Measurements from ENCODE around the gene DPYD. TPM values are rescaled to one million over a fixed set of nuclear protein-coding genes. Genes with fewer than 3 reads are reported as not detected.
A peak's percentile ranks its signal among the peaks of the same experiment; 100 is the strongest.

Gene DPYD
- total RNA-seq, 1 experiment from 2014 or later = 24.5 TPM

DNA sequence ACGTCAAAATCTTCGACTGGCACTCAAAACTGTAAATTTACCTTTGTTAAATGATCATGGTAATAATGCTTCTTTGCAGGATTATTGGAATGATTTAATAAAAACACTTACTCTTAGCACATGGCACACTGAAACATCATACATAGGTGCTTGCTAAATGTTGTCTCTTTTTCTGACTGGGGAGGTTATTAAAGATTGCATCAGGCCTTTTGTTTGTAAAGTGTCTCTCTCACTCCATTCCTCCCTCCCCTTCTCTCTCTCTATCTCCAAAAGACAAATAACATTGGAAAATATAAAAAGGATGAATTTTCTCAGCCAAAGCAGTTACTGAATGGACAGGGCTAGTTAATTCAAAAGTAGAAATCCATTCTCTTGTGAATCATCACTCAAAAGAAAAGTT is 404.2 kb downstream of the DPYD start:
- H3K4me3 ChIP-seq = no peak overlapping the region
- no peaks in the 10 kb centered on the region for H3K27me3 ChIP-seq
- no peaks in the 10 kb centered on the region; the same call in 1 of the 2 replicates for H3K36me3 ChIP-seq
- DNase-seq = no peak
- no peaks in the 10 kb centered on the region for H3K9me3 ChIP-seq

DNA sequence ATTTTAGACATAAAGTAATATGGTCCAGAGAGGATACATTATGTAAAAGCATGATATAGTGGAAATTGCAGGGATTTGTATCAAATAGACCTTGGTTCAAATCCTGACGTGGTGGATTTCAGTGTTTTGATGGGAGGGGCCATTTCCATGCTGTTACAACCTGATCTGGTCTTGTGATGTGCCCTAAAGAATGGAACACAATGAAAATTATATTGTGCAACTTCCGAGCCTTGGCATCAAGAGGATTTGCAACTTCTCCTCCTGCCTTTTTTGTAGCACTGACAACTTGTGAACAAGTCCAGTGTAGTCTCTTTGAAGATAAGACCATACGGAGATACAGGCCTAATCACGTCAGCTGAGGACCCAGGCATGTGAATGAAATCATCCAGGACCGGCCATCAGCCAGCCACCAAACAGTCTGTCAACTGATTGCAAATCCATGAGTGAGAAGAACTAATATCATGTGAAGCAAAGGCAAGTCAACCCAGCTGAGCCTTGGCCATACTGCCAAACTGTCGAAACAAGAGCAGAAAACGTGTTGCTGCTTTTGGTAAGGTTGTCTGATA is 412.1 kb downstream of the DPYD start:
- Histone ChIP-seq H3K9me3 (no peaks in the 10 kb centered on the region; the same call in 1 of the 2 replicates), H3K36me3 (no peaks in the 10 kb centered on the region), H3K27me3 (no peaks in the 10 kb centered on the region), H3K4me3 (no peak overlapping the region)
- no peak for DNase-seq

DNA sequence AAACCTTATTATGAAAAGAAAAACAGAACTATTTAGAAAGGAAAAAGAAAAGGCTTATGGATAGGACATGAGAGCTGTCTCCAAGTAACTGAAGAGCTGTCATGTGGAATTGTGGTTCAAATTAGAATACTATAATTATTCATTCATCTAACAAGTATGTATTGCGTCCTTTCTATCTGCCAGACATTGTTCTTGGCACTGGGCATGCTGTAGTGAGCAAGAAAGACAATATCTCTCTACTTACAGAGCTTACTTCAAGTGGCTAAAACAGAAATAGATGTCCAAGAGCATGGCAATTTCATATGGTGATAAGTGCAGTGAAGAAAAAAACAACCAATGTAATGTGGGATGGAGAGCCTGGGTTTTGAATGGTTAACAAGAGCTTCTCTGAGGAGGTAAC is 413.0 kb downstream of the DPYD start:
- no peak overlapping the region for H3K4me3 ChIP-seq
- H3K27me3 ChIP-seq = no peaks in the 10 kb centered on the region
- no peak for DNase-seq
- no peaks in the 10 kb centered on the region for H3K36me3 ChIP-seq
- H3K9me3 ChIP-seq = no peaks in the 10 kb centered on the region; the same call in 1 of the 2 replicates

DNA sequence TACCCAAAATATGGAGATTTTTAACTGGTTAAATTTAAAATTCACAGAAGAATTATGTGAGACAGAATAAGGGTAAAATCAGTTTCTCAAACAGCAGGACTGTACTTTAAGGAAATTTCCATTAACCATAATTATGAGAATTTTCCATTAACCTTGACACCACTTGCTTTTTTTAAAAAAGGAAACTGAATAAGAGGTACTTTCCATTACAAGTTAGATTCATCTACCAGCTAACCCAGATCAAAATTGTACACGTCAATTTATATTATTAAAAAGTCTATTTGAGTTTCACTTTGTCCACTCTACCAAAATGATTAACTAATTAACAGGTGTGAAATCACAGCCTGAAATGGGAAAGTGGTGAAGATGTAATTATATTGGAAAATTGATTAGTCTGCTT is 414.5 kb downstream of the DPYD start:
- no peak for DNase-seq
- H3K36me3 ChIP-seq = no peaks in the 10 kb centered on the region
- no peaks in the 10 kb centered on the region; the same call in 1 of the 2 replicates for H3K9me3 ChIP-seq
- H3K27me3 ChIP-seq = no peaks in the 10 kb centered on the region
- H3K4me3 ChIP-seq = no peak overlapping the region

DNA sequence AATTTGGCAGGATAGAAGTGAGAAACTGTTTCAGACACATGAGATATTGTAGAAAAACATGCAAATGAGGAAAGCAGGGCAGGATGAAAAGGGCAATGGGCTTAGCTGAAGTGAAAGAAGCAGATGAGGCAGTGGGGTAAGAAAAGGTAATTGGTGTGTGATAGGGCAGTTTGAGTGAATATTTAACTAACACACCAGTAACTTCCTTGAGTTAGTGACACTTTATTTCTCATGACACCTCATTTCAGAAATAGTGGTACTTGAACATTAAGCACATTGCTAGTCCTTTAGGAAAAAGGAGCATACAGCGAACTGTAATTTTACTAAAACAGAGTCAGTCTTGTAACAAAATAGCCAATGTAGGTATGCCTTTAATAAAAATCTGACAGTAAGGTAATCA is 415.0 kb downstream of the DPYD start:
- no peak for DNase-seq
- Histone ChIP-seq H3K4me3 (no peak overlapping the region), H3K27me3 (no peaks in the 10 kb centered on the region), H3K36me3 (no peaks in the 10 kb centered on the region), H3K9me3 (no peaks in the 10 kb centered on the region; the same call in 1 of the 2 replicates)

DNA sequence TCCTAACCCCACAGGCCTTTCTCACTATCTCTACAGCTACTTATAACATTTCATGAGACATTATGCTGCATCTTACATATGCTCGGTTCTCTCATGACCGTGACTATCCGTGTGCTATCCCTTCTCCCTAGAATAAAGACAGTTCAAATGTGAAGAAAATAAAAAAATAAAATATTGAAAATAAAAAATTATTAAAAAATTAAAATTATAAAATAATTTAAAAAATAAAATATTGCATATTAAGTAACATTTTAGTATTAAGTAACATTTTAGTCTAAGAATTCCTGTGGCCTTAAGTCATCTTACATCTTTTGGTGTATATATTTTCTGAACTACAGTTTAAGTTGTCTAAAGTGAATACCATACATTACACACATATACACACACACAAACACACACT is 415.5 kb downstream of the DPYD start:
- DNase-seq = no peak
- H3K4me3 ChIP-seq = no peak overlapping the region

DNA sequence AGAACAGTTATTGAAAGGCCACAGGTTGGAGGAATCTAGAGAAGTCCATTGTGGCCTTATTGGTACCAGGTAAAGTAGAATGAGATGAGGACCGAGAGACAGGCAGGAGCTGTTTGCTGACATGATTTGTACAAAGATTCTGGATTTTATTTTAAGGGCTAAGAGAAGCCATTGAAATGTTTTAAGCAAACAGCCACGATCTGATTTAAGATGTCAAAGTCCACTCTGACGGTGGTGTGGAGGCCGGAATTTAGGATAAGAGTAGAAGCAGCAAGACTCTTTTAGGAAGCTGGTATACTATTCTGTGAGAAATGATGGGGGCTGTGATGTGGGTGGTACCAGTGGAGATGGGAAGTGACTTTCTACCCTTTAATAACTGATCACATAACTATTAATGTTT is 418.5 kb downstream of the DPYD start:
- no peaks in the 10 kb centered on the region for H3K36me3 ChIP-seq
- H3K4me3 ChIP-seq = no peak overlapping the region
- no peaks in the 10 kb centered on the region for H3K9me3 ChIP-seq
- H3K27me3 ChIP-seq = no peaks in the 10 kb centered on the region
- no peak for DNase-seq

More for the DNA sequence above, 415.5 kb downstream of the DPYD start:
- Histone ChIP-seq H3K36me3 (no peaks in the 10 kb centered on the region), H3K27me3 (no peaks in the 10 kb centered on the region), H3K9me3 (no peaks in the 10 kb centered on the region)

DNA sequence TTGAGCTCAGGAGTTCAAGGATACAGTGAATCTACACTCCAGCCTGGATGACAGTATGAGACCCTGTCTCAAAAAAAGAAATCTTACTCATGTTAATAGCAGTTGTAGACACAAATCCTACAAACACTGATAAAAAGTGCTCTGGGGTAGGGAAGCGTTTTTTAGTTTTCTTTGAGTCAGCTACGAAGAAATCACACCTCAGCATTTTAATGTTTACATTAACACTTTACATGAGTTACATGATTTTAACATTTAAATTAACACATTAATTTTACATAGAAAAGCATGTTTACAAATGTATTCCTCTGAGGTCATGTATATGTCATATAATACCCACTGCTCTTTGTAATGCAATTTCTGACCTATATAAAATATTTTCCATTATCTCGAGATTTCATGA is 419.2 kb downstream of the DPYD start:
- no peaks in the 10 kb centered on the region for H3K9me3 ChIP-seq
- no peak overlapping the region for H3K4me3 ChIP-seq
- no peaks in the 10 kb centered on the region for H3K36me3 ChIP-seq
- no peaks in the 10 kb centered on the region for H3K27me3 ChIP-seq
- no peak for DNase-seq

DNA sequence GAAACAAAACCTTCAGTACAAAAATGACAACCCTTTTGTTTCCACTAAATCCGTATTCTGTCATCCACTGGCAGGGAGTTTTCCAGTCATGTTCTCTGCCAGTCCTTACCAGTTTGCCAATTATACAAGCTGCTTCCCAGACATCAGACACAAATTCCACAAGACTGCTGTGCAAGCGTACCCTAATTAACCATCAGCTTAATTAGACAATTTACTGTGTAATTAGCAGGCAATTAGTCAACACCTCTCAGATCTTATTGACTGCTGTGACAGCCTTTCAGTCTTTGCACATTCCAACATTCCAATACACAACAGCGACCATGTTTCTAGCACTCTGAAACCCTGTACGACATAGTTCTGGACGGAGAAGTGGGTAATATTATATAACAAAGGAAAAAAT is 420.1 kb downstream of the DPYD start:
- Histone ChIP-seq H3K4me3 (no peak overlapping the region), H3K36me3 (no peaks in the 10 kb centered on the region), H3K27me3 (no peaks in the 10 kb centered on the region), H3K9me3 (no peaks in the 10 kb centered on the region)
- DNase-seq = no peak

DNA sequence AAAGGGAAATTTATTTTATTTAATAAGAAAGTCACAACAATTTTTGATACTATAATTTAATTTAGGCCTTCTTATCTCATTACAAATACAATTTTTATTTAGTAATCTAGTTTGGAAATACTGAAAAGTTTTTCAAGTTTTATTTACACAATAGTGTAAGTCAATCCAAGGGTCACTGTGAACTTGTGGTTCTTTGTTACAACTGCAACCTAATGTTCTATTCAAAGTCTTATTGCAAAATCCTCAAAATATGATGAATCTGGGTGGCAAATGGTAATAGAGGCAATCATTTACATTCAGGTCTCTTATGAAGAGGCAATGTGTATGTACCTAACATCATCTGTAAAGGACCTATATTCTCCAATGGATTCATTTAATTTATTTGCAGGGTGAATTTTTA is 421.2 kb downstream of the DPYD start:
- Histone ChIP-seq H3K4me3 (no peak overlapping the region), H3K9me3 (no peaks in the 10 kb centered on the region), H3K27me3 (no peaks in the 10 kb centered on the region), H3K36me3 (no peaks in the 10 kb centered on the region)
- no peak for DNase-seq

DNA sequence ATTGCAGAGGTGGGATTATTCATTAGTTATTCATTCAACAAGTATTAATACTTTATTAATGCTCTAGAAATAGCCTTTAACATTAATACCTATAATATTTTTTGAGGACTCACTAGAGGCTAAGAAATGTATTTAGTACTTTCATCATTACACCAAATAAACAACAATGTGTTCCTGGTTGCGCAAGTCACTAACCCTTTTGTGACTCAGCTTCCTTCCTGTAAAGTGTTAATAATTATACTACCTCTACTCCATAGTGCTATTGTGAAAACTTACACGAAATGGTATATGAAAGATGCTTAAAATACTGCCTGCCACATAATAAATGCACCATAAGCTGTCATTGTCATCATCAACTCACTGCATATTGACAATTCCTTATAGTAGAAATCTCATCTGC is 431.0 kb downstream of the DPYD start:
- H3K27me3 ChIP-seq = no peaks in the 10 kb centered on the region
- H3K36me3 ChIP-seq = no peaks in the 10 kb centered on the region
- DNase-seq = peak; percentile 13
- H3K4me3 ChIP-seq = no peak overlapping the region
- no peaks in the 10 kb centered on the region for H3K9me3 ChIP-seq

DNA sequence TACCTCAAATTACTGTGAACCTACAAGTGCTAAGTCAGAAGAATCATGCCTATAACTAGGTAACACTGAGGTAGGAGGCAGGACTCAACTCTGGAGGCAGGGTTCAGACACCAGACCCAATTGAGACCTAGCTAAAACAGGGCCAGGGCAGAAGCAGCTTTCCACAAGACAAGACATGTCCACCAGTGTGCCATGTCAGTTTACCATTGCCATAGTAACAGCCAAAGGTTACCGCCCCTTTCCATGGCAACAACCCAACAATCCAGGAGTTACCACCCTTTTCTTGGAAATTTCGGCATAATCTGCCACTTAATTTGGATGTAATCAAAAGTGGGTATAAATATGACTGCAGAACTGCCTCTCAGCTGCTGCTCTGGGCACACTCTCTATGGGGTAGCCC is 432.3 kb downstream of the DPYD start:
- Histone ChIP-seq H3K4me3 (no peak overlapping the region), H3K9me3 (no peaks in the 10 kb centered on the region), H3K27me3 (no peaks in the 10 kb centered on the region), H3K36me3 (no peaks in the 10 kb centered on the region)
- no peak for DNase-seq

DNA sequence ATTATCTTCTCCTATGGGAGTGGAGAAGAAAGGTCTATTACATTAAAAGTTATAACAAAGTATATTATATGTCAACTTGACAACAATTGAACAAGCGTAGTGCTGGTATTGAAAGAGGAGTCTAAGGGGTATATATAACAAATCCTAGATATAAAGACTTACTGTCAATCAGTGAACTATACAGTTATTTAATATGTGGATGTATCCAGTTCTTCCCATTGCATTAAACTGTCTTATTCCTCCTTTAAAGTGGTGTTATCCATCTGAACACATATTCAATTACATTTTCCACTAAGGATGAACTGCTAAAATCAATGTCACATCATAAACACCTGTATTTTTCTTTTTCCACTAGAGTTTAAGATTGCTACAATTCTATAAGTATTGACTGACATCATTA is 438.8 kb downstream of the DPYD start:
- H3K36me3 ChIP-seq = no peaks in the 10 kb centered on the region; the same call in 1 of the 2 replicates

DNA sequence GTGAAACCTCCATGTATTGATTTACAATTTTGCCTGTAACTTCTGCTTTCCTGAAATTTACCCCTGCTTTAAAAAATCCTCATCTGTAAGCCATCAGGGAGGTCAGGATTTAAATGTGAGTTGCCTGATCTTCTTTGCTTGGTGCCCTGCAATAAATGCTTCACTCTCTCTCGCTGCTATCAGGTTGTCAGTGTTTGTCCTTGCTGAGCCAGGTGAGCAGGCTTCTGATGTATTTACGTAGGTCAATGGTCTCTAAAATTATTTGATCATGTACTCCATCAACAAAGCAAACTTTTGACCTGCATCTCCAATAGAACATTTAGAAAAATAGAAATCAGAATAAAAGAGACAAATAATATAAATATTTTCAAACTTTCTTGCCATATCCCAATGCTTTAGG is 453.4 kb downstream of the DPYD start:
- Histone ChIP-seq H3K4me3 (no peak overlapping the region), H3K36me3 (no peaks in the 10 kb centered on the region; the same call in 1 of the 2 replicates), H3K9me3 (no peaks in the 10 kb centered on the region), H3K27me3 (no peaks in the 10 kb centered on the region)
- DNase-seq = no peak

More for the DNA sequence above, 438.8 kb downstream of the DPYD start:
- no peak overlapping the region for H3K4me3 ChIP-seq
- no peaks in the 10 kb centered on the region for H3K27me3 ChIP-seq
- no peak for DNase-seq
- peaks cover 2% of the 10 kb centered on the region; the same call in 1 of the 2 replicates for H3K9me3 ChIP-seq

DNA sequence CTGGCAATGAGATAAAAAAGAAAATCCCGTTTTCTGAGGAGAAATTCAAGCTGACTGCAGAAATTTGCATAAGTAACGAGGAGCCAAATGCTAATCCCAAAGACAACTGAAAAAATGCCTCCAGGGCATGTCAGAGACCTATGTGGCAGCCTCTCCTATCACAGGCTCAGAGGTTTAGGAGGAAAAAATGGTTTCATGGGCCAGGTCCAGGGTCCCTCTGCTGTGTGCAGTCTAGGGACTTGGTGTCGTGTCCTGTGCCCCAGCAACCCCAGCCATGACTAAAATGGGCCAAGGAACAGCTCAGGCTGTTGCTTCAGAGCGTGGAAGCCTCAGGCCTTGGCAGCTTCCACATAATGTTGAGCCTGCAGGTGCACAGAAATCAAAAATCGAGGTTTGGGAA is 456.5 kb downstream of the DPYD start:
- no peak for DNase-seq
- Histone ChIP-seq H3K36me3 (no peaks in the 10 kb centered on the region; the same call in none of the 2 replicates), H3K27me3 (no peaks in the 10 kb centered on the region)

DNA sequence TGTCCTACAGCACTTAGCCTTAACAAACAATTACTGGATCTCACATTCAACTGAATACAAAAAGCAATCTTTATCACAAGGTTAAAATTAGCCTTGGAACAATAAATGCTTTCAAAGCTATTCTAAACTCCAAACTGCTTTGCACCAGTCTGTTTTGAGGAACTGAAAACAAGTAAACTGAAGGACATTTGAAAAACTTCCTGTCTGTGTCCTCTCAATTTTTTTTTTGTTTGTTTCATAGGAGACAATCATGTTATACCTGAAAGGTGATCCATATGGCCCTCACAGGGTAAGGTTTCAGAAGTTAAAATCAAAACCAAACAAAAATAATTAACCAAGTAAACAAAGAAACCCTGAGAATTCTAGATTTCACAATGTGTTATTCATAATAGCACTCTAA is 459.1 kb downstream of the DPYD start:
- Histone ChIP-seq H3K9me3 (no peaks in the 10 kb centered on the region), H3K4me3 (no peak overlapping the region), H3K27me3 (no peaks in the 10 kb centered on the region), H3K36me3 (no peaks in the 10 kb centered on the region; the same call in none of the 2 replicates)
- DNase-seq = no peak

More for the DNA sequence above, 456.5 kb downstream of the DPYD start:
- Histone ChIP-seq H3K4me3 (no peak overlapping the region), H3K9me3 (no peaks in the 10 kb centered on the region)

DNA sequence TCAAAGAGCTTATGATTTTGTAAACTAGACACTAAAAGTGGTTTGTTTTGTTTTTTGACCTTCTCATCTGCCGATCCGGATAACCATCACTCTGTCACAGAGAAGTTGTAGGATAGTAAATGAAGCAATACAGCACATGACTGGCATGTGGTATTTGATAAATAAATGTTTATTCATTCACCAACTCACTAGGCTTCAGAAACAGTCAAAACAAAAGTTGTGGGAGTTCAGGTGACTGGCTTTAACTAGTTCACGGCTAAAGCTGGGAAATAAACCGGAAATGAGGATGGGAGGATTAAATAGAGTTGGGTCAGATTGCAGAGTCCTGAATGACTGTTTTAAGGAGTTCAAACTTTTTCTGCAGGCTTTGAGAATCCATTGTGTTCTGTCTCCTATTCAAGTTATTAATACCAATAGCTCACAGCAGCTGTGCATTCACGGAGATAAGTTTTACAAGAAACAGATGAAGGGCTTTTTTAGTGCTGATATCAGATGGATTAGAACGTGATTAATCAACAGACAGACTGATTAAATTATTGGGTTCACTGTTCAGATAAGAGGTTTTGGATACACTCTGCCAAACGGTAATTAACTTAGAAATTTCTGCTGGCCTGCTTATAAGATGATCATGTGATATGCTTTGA is 463.3 kb downstream of the DPYD start:
- H3K27me3 ChIP-seq = no peaks in the 10 kb centered on the region
- H3K4me3 ChIP-seq = no peak overlapping the region
- DNase-seq = no peak
- no peaks in the 10 kb centered on the region; the same call in 1 of the 2 replicates for H3K36me3 ChIP-seq
- no peaks in the 10 kb centered on the region for H3K9me3 ChIP-seq

DNA sequence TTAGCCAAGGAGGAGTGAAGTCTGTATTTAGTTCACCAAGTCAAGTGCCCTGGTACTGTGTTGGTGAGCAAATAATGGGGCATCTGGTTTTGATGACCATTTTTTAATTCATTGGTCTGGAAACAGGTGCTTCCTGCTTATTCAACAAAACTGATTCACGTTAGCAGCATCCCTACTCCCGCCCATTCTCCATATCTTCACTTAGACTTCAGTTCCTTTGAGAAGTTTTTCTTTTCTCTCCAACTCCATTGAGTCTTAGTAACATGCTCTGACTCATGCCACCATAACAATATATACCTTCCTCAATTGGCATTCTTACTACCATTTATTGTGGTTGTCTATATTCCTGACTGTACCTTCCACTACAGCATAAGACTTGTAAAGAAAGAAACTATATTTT is 468.9 kb downstream of the DPYD start:
- H3K27me3 ChIP-seq = no peaks in the 10 kb centered on the region
- no peaks in the 10 kb centered on the region for H3K9me3 ChIP-seq
- no peak overlapping the region for H3K4me3 ChIP-seq
- H3K36me3 ChIP-seq = no peaks in the 10 kb centered on the region
- DNase-seq = no peak

Data from MG63 (cell line).